Aorta (tissue), 5 donors: ENCODE data around the gene NINJ2. TPM values are rescaled to one million over a fixed set of nuclear protein-coding genes. Genes with fewer than 3 reads are reported as not detected.

Experiments
- ATAC-seq: fragments of 200-7000 bp; cut with Tn5 transposase; one replicate; pipeline ENCODE4 v1.9.1; 2022; ENCODE audit warnings: moderate library complexity; ENCODE audit not compliant: low FRiP score
- DNase-seq, 2 donors: peaks; one replicate each; pipeline ENCODE4 v3.0.0-alpha.2; 2020
- H3K27ac ChIP-seq, 2 donors: one replicate each; pipeline ENCODE4 v1.5.1; 2013; ENCODE audit warnings: low read length in 2 of 2, mild to moderate bottlenecking in 2 of 2, moderate library complexity in 2 of 2, control low read depth in 1 of 2, inconsistent platforms in 1 of 2, low read depth in 1 of 2
- H3K27me3 ChIP-seq, 2 donors: one replicate each; pipeline ENCODE4 v1.6.1; 2013; ENCODE audit warnings: control low read depth in 1 of 2, low read length in 1 of 2, mild to moderate bottlenecking in 1 of 2, moderate library complexity in 1 of 2; ENCODE audit not compliant: insufficient read depth in 2 of 2, control insufficient read depth in 1 of 2
- H3K36me3 ChIP-seq, 2 donors: one replicate each; pipeline ENCODE4 v1.6.1; 2013; ENCODE audit warnings: control low read depth in 1 of 2, low read length in 1 of 2, mild to moderate bottlenecking in 1 of 2; ENCODE audit not compliant: insufficient read depth in 2 of 2, control insufficient read depth in 1 of 2
- H3K4me1 ChIP-seq, 2 donors: one replicate each; pipeline ENCODE4 v1.6.1; 2013; ENCODE audit warnings: low read length in 2 of 2, control low read depth in 1 of 2, mild to moderate bottlenecking in 1 of 2, moderate library complexity in 1 of 2; ENCODE audit not compliant: insufficient read depth in 2 of 2, control insufficient read depth in 1 of 2
- H3K4me3 ChIP-seq, 2 donors: one replicate each; pipeline ENCODE4 v1.5.1; 2013; ENCODE audit warnings: low read length in 2 of 2, control low read depth in 1 of 2, mild to moderate bottlenecking in 1 of 2
- H3K9me3 ChIP-seq: one replicate; pipeline ENCODE4 v1.6.1; 2013; ENCODE audit warnings: mild to moderate bottlenecking, low read length; ENCODE audit not compliant: control insufficient read depth
- WGBS, 2 donors: extraction: QIAGEN DNeasy Blood & Tissue Kit; methylation state at CpG; one replicate each; pipeline ENCODE4 v1.1.7; 2013; 5-methylcytosine and 5-hydroxymethylcytosine counted together
- intact Hi-C, 2 donors: fragments of 100-400 bp; cut with DNase I; formaldehyde crosslinking; loops; one replicate each; pipeline versions ENCODE4 v1.14.2 to v1.15.0; 2022
- polyA plus RNA-seq, 2 donors: library from polyadenylated mRNA; stranded (reverse); fragments of 200-250 nt; gene quantifications; one replicate each; pipeline ENCODE4 v1.2.3, GENCODE V29; 2013
- total RNA-seq, 2 donors: library from RNA; stranded (reverse); fragmentation: NEBNext Ultra II Directional; extraction: Animal tissue kit (Norgen Biotek cat#: 25700); gene quantifications; one replicate each; pipeline ENCODE4 v1.2.1, GENCODE V29; 2021
- donor health status: healthy with polysubstance abuse.
- donor health status: Bipolar disorder and iron deficiency.
- donor health status: DM: no; HTN: no; CAD: no.
- donor health status: DM: no; HTN: no; CAD: no.
- donor health status: DM: yes; HTN: yes; CAD: no.

The NINJ2 gene
- total and polyA plus RNA-seq, 4 donors: 0.95 to 11.2 (median 4.9) TPM

- Histone ChIP-seq H3K4me1 (no peaks in the 10 kb centered on the region), H3K9me3 (no peaks in the 10 kb centered on the region), H3K27ac (peak overlapping the region; percentile 62 to 83), H3K36me3 (no peaks in the 10 kb centered on the region), H3K4me3 (peak overlapping the region; percentile 49 to 57), H3K27me3 (no peaks in the 10 kb centered on the region)
- intact Hi-C loops: loop anchor here (2.0 to 10.0 kb wide), 6 partner anchors 182 to 1014 kb away; partner anchors contain the start of gene WNK1 (in 1 of the 2)
- DNase-seq: peak; percentile 91 to 92
- peak; percentile 94 for ATAC-seq
- WGBS, 2 donors: 2% methylated on average over 15 to 22 of the region's 22 CpGs
Observed at GRCh38 chr12:570435-570920, 92.8 kb downstream of the NINJ2 start.

- DNase-seq: peak; percentile 93 to 98
- Histone ChIP-seq H3K4me1 (no peaks in the 10 kb centered on the region), H3K9me3 (no peaks in the 10 kb centered on the region), H3K27me3 (no peaks in the 10 kb centered on the region), H3K36me3 (no peaks in the 10 kb centered on the region), H3K27ac (peak overlapping the region in 1 of 2 donors; percentile 62), H3K4me3 (peak overlapping the region; percentile 30 to 57)
- ATAC-seq: peak; percentile 94
- intact Hi-C loops: loop anchor here (2.0 to 10.0 kb wide), 7 partner anchors 183 to 1015 kb away; partner anchors contain the start of gene WNK1 (in 1 of the 2)
- WGBS, 2 donors: 1% methylated on average over 44 of the region's 44 CpGs
Observed at GRCh38 chr12:569803-570434, 93.3 kb downstream of the NINJ2 start.

GRCh38 chr12:569091-569676, 94.1 kb downstream of the NINJ2 start:
- no peak for ATAC-seq
- Histone ChIP-seq H3K36me3 (no peaks in the 10 kb centered on the region), H3K4me1 (no peaks in the 10 kb centered on the region), H3K9me3 (no peaks in the 10 kb centered on the region), H3K27ac (no peak overlapping the region), H3K27me3 (no peaks in the 10 kb centered on the region), H3K4me3 (no peak overlapping the region)
- peak; percentile 44 to 54 for DNase-seq
- intact Hi-C loops: loop anchor here in 1 of 2 donors (10.0 kb wide), 1 partner anchor 386 kb away; no protein-coding TSS in a partner anchor
- 36 to 60% methylated on average over 6 of the region's 6 CpGs for WGBS, 2 donors

GRCh38 chr12:568486-568885, 94.8 kb downstream of the NINJ2 start:
- ATAC-seq: no peak
- H3K4me3 ChIP-seq: no peak overlapping the region
- H3K9me3 ChIP-seq: no peaks in the 10 kb centered on the region
- WGBS, 2 donors: 75 to 79% methylated on average over 6 of the region's 6 CpGs
- no peaks in the 10 kb centered on the region for H3K36me3 ChIP-seq
- peak; percentile 24 to 27 for DNase-seq
- intact Hi-C loops: loop anchor here in 1 of 2 donors (10.0 kb wide), 1 partner anchor 386 kb away; no protein-coding TSS in a partner anchor
- H3K27me3 ChIP-seq: no peaks in the 10 kb centered on the region
- no peak overlapping the region for H3K27ac ChIP-seq
- H3K4me1 ChIP-seq: no peaks in the 10 kb centered on the region

- H3K36me3 ChIP-seq: no peaks in the 10 kb centered on the region
- intact Hi-C loops: loop anchor here in 1 of 2 donors (10.0 kb wide), 1 partner anchor 389 kb away; no protein-coding TSS in a partner anchor
- H3K27me3 ChIP-seq: no peaks in the 10 kb centered on the region
- peak in 1 of 2 donors; percentile 37 for DNase-seq
- 85 to 89% methylated on average over 21 of the region's 21 CpGs for WGBS, 2 donors
- no peak overlapping the region for H3K27ac ChIP-seq
- H3K4me3 ChIP-seq: no peak overlapping the region
- no peaks in the 10 kb centered on the region for H3K9me3 ChIP-seq
- no peaks in the 10 kb centered on the region for H3K4me1 ChIP-seq
- ATAC-seq: no peak
Observed at GRCh38 chr12:565589-566105, 97.6 kb downstream of the NINJ2 start.

GRCh38 chr12:565161-565560, 98.1 kb downstream of the NINJ2 start:
- no peaks in the 10 kb centered on the region for H3K4me1 ChIP-seq
- intact Hi-C loops: loop anchor here in 1 of 2 donors (10.0 kb wide), 1 partner anchor 390 kb away; no protein-coding TSS in a partner anchor
- H3K27me3 ChIP-seq: no peaks in the 10 kb centered on the region
- no peaks in the 10 kb centered on the region for H3K36me3 ChIP-seq
- no peak overlapping the region for H3K27ac ChIP-seq
- no peak overlapping the region for H3K4me3 ChIP-seq
- H3K9me3 ChIP-seq: no peaks in the 10 kb centered on the region
- no peak for ATAC-seq
- WGBS, 2 donors: 85 to 91% methylated on average over 8 of the region's 8 CpGs
- no peak for DNase-seq

- H3K36me3 ChIP-seq: no peaks in the 10 kb centered on the region
- H3K4me1 ChIP-seq: no peaks in the 10 kb centered on the region
- intact Hi-C loops: loop anchor here in 1 of 2 donors (10.0 kb wide), 1 partner anchor 391 kb away; no protein-coding TSS in a partner anchor
- no peak for DNase-seq
- no peak overlapping the region for H3K27ac ChIP-seq
- no peak overlapping the region for H3K4me3 ChIP-seq
- 23 to 25% methylated on average over 7 of the region's 7 CpGs for WGBS, 2 donors
- no peak for ATAC-seq
- H3K9me3 ChIP-seq: no peaks in the 10 kb centered on the region
- H3K27me3 ChIP-seq: no peaks in the 10 kb centered on the region
Observed at GRCh38 chr12:563787-564298, 99.4 kb downstream of the NINJ2 start.

- Histone ChIP-seq H3K36me3 (no peaks in the 10 kb centered on the region), H3K27ac (no peak overlapping the region), H3K4me1 (no peaks in the 10 kb centered on the region), H3K4me3 (no peak overlapping the region), H3K27me3 (no peaks in the 10 kb centered on the region), H3K9me3 (no peaks in the 10 kb centered on the region)
- WGBS, 2 donors: 48 to 52% methylated on average over 8 of the region's 8 CpGs
- ATAC-seq: no peak
- no peak for DNase-seq
- intact Hi-C loops: loop anchor here in 1 of 2 donors (10.0 kb wide), 1 partner anchor 391 kb away; no protein-coding TSS in a partner anchor
Observed at GRCh38 chr12:563250-563781, 99.9 kb downstream of the NINJ2 start.
